Skin of body (tissue), 2 donors: ENCODE data around the gene ATP5F1C. TPM values are rescaled to one million over a fixed set of nuclear protein-coding genes. Genes with fewer than 3 reads are reported as not detected.
"Not testable (repeated sequence)": the region's sequence is repeated elsewhere in the genome, so short reads cannot be mapped to it uniquely, and the experiment has no call there.

Experiments
- DNase-seq: peaks from one replicate; lab custom pipeline; 2025; lab: John Stamatoyannopoulos, UW
- total RNA-seq: library from RNA; depleted of rRNA; stranded (reverse); fragments of >200 nt; gene quantifications from one replicate; pipeline ENCODE4 v1.2.3, GENCODE V29; 2014

The ATP5F1C gene
- total RNA-seq = 164 TPM

DNA sequence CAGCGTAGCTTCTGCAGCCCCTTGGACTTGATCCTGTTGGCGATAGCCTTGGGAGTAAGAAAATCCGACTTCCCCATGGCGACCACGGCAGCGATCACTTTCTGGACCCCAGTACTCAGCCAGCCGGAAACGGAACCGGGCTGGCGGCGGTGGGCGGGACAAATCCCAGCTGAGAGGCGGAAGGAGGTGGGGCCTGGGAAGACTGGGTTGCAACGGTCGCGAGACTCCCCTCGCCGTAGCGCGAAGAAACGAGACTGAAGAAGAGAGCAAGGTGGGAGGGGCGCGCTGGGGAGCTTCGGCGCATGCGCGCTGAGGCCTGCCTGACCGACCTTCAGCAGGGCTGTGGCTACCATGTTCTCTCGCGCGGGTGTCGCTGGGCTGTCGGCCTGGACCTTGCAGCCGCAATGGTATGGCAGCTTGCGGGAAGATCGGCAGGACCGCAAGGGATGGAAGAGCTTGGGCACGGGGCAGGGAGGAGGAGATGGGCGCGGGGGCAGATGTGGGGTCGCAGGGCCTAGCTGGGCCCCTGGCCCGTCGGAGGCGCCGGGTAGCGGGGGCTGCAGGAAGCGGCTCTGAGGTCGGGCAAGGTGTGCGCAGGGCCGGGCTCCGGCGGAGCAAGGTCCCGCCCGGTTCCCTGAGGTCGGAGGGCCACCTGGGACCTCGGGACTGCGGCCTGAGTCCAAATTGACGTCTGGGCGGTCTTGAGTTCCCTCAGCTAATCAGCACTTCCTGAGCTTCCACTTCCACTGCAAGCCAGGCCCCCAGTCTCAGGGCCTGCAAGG is at the start of gene ATP5F1C, which contains the start of gene KIN:
TSS of gene ATP5F1C (plus strand) at position 321 of the 782 bp plus-strand sequence. CDS start at position 352, 31 bp downstream.
TSS of gene KIN (minus strand) at position 137 of the 782 bp plus-strand sequence. CDS start at position 77, 60 bp downstream.
- DNase-seq = peak; percentile 96

DNA sequence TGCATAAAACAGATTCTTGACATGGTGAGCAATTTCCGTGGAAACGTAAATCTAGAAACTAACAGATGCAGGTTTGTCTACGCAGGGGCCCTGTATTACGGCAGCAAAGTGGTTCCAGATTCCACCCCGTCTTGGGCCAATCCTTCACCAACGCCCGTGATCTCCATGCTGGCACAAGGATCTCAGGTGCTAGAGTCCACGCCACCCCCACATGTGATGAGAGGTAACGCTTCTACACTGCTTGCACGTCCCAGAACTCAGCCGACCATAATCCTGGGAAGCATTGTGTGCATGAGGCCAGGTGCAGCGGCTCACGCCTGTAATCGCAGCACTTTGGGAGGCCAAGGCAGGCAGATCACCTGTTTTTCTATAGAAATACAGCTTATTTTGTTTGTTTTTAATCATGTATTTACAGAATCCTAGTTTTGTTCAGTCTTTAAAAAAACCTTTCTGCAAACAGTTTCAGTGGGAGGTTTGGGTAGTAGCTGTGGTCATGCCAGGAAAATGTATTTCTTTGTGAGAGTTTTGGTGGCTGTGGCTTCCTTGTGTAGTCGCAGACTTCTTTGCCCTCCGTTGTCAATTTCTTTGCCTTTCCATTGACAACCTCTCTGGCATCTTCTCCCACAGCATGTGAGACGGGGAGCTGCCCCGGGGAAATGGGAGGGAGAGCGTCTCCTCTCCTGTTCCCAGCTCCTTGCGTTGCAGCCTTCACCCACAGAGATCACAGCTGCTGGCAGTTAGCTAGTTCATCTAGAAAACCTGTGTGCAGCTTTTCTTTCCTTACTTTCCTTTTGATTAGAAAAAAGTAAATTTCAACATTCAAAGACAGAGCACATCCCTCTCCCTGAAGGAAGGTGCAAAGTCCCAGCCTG is 49.2 kb upstream of the ATP5F1C start:
- no peak for DNase-seq

GRCh38 chr10:7744307-7744706 is 43.7 kb upstream of the ATP5F1C start:
- no peak for DNase-seq

DNA sequence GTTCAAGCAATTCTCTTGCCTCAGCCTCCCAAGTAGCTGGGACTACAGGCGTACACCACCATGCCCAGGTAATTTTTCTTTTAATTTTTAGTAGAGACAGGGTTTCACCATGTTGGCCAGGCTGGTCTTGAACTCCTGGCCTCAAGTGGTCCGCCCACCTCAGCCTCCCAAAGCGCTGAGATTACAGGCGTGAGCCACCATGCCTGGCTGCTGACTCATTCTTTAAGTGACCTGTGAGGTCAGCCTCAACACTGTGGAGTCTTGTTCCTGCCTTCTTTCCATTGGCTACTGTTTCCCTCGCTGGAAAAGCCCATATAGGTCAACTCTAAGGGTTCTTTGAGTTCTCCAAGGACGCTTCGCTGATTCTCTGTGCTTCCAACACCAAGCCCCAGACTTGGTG is 39.3 kb upstream of the ATP5F1C start:
- DNase-seq = not testable (repeated sequence)

- no peak for DNase-seq
These were observed 37.8 kb upstream of the ATP5F1C start for GRCh38 chr10:7750222-7750621.

DNA sequence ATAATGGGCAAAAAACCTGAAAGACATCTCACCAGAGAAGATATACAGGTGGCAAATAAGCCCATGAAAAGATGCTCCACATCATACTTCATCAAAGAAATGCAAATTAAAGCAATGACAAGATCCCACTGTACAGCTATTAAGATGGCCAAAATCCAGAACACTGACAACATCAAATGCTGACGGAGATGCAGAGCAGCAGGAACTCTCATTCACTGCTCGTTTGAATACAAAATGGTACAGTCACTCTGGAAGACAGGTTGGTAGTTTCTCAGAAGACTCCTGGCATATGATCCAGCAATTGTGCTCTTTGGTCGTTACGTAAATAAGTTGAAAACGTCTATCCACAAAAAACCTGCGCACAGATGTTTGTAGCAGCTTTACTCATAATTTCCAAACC is 35.7 kb upstream of the ATP5F1C start:
- DNase-seq = no peak

DNA sequence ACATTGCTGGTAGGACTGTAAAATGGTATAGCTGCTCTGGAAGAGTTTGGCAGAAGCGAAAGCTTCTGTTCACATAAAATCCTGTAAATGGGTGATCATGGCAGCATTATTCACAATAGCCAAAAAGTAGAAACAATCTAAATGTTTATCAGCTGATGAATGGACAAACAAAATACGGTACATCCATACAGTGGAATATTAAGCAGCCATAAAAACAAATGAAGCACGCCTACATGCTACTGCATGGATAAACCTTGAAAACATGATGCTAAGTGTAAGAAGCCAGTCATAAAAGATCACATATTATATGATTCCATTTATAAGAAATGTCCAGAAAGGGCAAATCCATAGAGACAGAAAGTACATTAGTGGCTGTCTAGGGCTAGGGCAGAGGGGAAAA is 32.9 kb upstream of the ATP5F1C start:
- no peak for DNase-seq

DNA sequence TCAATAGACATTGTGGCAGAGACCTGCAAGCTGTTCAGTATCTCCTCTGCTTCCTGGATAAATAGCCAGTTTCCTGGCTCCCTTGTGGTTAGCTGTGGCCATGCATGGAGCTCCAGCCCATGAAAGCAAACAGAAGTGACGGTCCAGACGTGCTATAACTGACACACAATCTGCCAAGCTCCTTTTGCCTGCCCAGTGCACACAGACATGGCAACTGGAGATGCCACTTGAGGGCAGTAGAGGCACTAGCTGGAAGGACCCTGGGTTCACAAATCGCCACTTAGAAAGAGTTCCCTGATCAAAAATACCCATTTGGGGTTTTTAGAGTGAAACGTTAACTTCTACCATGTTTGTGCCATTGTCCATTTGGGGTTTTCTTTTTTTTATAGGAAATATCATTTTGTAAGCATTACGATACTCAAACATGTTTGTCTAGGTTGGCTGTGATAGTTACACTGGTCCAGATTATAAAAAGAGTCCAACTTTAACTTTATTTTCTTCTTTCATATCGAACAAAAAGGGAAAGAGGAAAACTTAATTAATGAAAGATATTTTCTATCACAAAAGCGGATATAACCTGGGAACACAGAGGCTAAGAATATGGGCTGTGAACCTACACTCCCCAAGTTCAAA is 31.5 kb upstream of the ATP5F1C start:
- DNase-seq = no peak

DNA sequence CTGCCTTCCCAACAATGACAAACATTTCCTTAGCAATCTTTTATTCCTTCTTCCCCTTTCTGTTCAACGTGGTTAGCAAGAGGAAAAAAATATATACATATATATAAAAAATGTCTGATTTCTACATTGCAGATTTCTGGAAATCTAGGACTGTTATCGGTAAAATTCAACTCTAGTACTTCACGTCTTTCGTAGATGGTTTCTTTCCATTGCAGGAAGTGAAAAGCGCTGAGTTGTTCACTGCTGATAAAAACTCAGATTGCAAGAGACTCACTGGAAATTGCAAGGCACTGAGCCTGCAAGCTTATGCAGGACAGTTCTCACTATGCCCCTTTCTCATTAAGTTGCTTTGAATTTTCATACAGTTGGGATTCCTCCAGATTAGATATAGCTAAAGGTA is 24.0 kb upstream of the ATP5F1C start:
- DNase-seq = no peak

DNA sequence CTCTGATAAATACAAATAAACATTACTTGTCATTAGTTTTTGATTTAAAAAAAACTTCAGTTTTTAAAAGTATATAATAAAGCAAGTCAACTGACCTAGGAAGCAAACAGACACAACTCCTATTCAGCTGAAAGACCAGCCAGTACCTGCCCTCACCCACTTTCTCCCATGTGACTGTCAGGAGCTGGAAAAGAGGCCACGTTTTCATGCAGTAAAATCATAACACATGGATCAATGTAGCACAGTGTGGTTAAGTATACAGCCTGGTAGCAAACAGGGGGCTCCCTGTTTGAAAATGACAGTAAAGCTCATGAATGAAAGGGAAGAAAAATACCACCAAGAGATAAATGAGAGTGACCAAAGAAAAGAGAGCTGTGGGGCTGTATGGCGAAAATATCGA is 21.7 kb upstream of the ATP5F1C start:
- no peak for DNase-seq

GRCh38 chr10:7767209-7767608 is 20.8 kb upstream of the ATP5F1C start:
- DNase-seq = no peak

DNA sequence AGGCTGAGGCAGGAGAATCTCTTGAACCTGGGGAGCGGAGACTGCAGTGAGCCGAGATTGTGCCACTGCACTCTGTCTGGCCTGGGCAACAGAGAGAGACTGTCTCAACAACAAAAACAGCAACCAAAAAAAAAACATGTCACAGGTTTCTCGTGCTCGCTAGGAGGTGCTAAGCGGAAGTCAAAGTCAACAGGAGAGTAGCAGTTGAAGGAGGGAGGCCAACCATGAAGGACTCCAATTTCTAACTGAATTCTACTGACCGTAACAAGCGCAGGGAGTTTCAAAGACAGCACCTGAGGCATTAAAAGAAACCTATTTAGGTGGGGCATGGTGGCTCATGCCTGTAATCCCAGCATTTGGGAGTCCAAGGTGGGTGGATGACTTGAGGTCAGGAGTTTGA is 19.6 kb upstream of the ATP5F1C start:
- no peak for DNase-seq

DNA sequence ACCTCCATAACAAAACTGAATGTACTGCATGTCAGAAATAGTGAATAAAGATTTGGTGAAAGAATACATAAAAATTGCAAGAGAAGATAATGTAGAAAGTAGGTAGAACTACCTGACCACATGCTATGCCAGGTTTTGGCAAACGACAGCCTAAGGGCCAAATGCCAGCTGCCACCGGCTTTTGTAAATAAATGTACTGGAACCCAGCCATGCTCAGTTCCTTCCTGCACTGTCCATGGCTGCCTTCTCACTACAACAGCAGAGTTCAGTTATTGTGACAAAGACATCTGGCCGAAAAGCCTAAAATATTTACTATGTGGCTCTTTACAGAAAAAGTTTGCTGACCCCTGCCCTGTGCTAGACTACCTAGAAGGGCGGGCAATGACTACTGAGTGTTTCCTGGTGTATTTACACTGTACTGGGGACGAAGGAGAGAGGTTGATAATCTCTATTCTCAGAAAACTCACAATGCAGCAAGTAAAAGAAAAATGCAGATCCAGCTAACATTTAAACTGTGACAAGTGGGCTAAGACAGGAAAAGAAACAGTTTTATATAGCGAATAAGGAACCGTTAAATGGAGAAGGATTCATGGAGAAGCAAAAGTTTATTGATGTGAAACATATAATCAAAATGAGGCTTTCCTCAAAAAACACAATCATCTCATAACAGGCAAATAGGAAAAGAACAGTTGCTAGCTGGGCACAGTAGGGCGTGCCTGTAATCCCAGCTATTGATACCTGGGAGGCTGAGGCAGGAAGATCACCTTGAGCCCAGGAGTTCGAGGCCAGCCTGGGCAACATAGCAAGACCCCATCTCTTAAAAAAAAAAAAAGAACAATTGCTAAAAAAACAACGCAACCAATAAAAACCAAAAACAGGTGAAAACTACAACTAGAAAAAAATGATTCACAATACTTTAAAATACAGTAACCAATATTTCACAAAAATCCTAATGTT is 13.9 kb upstream of the ATP5F1C start:
- no peak for DNase-seq

GRCh38 chr10:7776777-7777176 is 11.2 kb upstream of the ATP5F1C start:
- DNase-seq = no peak

- not testable (repeated sequence) for DNase-seq
These were observed 5.8 kb upstream of the ATP5F1C start for GRCh38 chr10:7782194-7782593.

- DNase-seq = no peak
These were observed 1.5 kb upstream of the ATP5F1C start for GRCh38 chr10:7786430-7786829.

DNA sequence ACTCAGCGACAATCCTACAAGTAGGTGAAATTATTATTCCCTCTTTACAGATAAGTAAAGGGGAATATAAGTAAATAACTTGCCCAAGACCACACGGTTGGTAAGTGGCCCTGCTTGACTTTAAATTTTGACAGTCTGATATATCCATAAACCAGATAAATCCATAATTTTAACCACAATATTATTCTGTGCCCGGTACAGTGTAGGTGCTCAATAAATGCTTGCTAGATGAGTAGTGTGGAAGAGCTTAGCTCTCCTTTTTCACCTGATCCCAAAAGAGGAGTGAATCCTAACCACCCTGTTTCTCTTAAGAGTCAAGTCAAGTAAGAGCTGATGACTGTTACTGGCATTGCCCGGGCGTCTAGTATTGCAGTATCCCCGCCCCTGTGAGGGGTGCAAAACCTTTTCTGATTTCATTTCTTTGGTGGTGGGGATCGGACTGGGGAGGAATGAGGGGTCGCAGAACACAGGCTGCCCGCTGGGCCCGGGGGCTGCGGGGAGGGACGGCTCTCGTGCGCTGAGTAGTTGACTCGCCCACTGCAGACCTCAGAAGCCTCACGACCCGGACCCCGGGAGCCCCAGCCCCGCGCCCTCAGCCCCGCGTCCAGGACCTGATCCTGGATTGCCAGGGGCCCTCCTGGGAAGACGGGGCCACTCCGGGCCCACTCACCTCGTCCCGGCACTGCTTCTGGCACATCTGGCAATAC is 674 bp upstream of the ATP5F1C start:
- no peak for DNase-seq

- DNase-seq = peak; percentile 9
These were observed 786 bp downstream of the ATP5F1C start for GRCh38 chr10:7788639-7789286.

GRCh38 chr10:7789390-7789789 is 1.4 kb downstream of the ATP5F1C start:
- no peak for DNase-seq

GRCh38 chr10:7792541-7792940 is 4.6 kb downstream of the ATP5F1C start:
- no peak for DNase-seq
